ENCODE results near the gene SYTL4.

- TF ChIP-seq POLR2A (IDR thresholded peaks at IDR 0.05) (no peak), CTCF (IDR thresholded peaks at IDR 0.05) (no peak)
Measured at GRCh38 chrX:100719139-100719538, 12.8 kb downstream of the SYTL4 start.
